HG03280 (cell line): ENCODE data around the gene AKAP12.
"Not testable (repeated sequence)": the region's sequence is repeated elsewhere in the genome, so short reads cannot be mapped to it uniquely, and the experiment has no call there.

Source experiments
- ATAC-seq: cut with Tn5 transposase; IDR thresholded peaks from one replicate; pipeline ENCODE4 v1.9.1; 2021; ENCODE audit warnings: mild to moderate bottlenecking, moderate library complexity; ENCODE audit not compliant: unreplicated experiment

The AKAP12 gene

DNA sequence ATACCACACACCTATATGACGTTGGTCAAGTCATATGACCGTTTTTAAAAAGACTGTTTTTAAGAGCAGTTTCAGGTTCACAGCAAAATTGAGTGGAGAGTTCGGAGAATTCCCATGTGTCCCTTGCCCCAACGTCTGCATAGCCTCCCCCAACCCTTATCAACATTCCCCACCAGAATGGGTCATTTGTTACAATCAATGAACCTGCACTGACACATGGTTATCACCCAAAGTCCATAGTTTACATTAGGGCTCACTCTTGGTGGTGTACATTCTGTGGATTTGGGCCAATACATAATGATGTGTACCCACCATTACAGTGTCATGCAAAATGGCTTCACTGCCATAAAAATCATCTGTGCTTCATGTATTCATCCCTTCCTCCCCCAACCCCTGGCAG is 99.6 kb downstream of the AKAP12 start:
- ATAC-seq = no peak

DNA sequence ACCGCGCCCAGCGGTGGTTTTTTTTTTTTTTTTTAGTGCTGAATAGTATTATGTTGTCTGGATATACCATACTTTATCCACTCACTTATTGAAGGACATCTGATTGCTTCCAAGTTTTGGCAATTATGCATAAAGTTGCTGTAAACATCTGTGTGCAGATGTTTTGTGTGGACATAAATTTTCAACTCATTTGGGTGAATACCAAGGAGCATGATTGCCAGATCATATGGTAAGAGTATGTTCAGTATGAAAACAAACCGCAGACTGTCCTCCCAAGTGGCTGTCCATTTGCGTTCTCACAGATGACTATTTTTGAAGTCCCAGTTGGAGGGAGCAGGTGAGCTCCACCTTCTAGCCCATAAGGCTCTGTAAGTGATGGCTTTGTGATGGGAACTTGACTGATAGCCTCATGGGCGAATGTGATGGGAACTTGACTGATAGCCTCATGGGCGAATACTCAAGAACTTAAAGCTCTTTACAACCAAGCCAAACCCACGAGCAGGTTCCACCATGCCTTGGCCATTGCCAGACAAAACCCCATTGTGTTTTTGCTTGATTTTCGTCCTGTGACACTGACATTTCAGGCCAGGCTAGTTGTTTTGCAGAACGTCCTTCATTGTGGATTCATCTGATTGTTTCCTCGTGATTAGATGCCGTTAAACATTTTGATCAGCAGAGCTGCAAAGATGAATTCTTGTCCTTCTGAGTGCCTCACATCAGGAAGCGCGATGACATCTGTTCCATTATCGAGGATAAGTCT is 100.6 kb downstream of the AKAP12 start:
- ATAC-seq = no peak

DNA sequence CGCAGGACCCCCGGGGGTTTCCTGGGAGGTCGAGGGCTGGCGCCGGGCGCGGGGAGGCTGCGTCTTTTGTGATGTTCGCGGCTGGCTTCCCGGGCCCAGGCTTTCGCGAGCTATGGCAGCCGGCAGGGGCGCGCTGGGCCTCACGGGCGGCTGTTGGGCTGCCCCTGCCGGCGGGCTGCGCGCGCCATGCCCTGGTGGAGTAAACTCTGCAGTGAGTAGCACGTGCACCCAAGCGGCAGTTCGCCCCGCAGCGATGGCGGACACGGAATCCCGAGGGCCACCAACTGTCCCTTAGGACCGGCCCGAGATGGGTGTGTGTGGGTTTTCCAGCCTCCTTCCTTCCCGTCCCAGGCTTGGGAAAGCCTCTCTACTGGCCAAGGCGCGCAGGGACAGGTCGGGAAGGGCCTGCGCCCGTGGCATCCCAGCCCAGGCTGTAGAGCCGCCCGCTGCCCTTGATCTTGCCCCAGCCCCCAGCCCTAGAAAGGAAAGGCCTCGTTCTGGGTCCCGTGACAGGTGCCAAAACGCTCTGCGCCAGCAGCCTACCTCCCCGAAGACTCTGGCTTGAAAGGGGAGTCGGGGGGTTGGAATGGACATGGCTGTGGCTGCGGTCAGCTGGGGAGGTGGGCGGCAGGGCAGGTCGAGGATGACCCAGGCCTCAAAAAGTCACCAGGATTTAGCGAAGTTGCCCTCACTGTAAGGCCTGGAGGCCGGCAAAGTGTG is 101.9 kb downstream of the AKAP12 start:
- ATAC-seq = no peak

DNA sequence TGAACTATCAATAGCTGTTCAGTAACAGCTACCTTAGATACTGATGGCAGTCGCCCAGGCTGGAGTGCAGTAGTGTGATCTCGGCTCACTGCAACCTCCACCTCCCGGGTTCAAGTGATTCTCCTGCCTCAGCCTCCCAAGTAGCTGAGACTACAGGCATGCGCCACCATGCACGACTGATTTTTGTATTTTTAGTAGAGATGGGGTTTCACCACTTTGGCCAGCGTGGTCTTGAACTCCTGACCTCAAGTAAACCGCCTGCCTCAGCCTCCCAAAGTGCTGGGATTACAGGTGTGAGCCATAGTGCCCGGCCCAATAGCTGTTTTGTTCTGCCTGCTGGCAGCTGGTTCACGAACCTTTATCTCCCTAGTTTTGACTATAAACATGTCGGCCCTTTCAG is 103.0 kb downstream of the AKAP12 start:
- ATAC-seq = not testable (repeated sequence)

DNA sequence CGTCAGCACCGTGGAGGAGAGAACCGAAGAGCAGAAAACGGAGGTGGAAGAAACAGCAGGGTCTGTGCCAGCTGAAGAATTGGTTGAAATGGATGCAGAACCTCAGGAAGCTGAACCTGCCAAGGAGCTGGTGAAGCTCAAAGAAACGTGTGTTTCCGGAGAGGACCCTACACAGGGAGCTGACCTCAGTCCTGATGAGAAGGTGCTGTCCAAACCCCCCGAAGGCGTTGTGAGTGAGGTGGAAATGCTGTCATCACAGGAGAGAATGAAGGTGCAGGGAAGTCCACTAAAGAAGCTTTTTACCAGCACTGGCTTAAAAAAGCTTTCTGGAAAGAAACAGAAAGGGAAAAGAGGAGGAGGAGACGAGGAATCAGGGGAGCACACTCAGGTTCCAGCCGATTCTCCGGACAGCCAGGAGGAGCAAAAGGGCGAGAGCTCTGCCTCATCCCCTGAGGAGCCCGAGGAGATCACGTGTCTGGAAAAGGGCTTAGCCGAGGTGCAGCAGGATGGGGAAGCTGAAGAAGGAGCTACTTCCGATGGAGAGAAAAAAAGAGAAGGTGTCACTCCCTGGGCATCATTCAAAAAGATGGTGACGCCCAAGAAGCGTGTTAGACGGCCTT is 110.0 kb downstream of the AKAP12 start:
- no peak for ATAC-seq

DNA sequence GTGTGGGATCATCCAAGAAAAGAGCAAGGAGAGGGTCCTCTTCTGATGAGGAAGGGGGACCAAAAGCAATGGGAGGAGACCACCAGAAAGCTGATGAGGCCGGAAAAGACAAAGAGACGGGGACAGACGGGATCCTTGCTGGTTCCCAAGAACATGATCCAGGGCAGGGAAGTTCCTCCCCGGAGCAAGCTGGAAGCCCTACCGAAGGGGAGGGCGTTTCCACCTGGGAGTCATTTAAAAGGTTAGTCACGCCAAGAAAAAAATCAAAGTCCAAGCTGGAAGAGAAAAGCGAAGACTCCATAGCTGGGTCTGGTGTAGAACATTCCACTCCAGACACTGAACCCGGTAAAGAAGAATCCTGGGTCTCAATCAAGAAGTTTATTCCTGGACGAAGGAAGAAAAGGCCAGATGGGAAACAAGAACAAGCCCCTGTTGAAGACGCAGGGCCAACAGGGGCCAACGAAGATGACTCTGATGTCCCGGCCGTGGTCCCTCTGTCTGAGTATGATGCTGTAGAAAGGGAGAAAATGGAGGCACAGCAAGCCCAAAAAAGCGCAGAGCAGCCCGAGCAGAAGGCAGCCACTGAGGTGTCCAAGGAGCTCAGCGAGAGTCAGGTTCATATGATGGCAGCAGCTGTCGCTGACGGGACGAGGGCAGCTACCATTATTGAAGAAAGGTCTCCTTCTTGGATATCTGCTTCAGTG is 110.8 kb downstream of the AKAP12 start:
- no peak for ATAC-seq

DNA sequence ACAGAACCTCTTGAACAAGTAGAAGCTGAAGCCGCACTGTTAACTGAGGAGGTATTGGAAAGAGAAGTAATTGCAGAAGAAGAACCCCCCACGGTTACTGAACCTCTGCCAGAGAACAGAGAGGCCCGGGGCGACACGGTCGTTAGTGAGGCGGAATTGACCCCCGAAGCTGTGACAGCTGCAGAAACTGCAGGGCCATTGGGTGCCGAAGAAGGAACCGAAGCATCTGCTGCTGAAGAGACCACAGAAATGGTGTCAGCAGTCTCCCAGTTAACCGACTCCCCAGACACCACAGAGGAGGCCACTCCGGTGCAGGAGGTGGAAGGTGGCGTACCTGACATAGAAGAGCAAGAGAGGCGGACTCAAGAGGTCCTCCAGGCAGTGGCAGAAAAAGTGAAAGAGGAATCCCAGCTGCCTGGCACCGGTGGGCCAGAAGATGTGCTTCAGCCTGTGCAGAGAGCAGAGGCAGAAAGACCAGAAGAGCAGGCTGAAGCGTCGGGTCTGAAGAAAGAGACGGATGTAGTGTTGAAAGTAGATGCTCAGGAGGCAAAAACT is 111.5 kb downstream of the AKAP12 start:
- ATAC-seq = no peak

DNA sequence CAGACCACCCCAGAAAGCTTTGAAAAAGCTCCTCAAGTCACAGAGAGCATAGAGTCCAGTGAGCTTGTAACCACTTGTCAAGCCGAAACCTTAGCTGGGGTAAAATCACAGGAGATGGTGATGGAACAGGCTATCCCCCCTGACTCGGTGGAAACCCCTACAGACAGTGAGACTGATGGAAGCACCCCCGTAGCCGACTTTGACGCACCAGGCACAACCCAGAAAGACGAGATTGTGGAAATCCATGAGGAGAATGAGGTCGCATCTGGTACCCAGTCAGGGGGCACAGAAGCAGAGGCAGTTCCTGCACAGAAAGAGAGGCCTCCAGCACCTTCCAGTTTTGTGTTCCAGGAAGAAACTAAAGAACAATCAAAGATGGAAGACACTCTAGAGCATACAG is 112.0 kb downstream of the AKAP12 start:
- no peak for ATAC-seq

DNA sequence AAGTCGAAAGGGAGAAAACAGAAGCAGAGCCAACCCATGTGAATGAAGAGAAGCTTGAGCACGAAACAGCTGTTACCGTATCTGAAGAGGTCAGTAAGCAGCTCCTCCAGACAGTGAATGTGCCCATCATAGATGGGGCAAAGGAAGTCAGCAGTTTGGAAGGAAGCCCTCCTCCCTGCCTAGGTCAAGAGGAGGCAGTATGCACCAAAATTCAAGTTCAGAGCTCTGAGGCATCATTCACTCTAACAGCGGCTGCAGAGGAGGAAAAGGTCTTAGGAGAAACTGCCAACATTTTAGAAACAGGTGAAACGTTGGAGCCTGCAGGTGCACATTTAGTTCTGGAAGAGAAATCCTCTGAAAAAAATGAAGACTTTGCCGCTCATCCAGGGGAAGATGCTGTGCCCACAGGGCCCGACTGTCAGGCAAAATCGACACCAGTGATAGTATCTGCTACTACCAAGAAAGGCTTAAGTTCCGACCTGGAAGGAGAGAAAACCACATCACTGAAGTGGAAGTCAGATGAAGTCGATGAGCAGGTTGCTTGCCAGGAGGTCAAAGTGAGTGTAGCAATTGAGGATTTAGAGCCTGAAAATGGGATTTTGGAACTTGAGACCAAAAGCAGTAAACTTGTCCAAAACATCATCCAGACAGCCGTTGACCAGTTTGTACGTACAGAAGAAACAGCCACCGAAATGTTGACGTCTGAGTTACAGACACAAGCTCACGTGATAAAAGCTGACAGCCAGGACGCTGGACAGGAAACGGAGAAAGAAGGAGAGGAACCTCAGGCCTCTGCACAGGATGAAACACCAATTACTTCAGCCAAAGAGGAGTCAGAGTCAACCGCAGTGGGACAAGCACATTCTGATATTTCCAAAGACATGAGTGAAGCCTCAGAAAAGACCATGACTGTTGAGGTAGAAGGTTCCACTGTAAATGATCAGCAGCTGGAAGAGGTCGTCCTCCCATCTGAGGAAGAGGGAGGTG is 112.9 kb downstream of the AKAP12 start:
- no peak for ATAC-seq

DNA sequence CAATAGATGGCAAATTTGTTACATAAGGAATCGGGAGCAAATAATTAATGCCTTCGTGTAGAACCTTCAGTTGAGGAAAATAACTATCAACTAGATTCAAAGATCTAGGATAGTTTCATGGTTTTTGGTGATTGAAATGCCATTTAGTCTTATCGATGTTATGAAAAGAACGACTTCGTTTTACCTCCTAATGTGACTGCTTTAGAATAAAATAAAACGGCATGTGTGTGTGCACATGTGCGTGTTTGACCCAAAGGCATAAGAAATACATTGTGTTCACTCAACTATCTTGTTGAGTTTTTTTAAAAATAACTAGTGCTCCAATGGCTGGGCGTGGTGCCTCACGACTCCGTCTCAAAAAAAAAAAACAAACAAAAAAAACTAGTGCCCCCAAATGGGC is 114.0 kb downstream of the AKAP12 start:
- no peak for ATAC-seq

DNA sequence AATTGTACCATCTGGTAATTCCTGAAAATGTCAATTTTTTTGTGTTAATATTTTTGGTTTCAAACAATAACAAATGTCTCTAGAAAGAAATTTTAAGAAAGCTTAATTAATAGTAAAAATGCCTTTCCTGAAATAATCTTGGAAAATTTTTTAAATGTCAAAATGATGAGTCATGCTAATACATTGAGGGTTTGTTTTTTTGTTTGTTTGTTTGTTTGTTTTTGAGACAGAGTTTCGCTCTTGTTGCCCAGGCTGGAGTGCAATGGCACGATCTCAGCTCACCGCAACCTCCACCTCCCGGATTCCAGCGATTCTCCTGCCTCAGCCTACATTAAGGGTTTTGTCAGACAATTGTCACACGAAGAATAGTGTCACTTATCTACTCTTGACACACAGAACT is 117.2 kb downstream of the AKAP12 start:
- not testable (repeated sequence) for ATAC-seq

DNA sequence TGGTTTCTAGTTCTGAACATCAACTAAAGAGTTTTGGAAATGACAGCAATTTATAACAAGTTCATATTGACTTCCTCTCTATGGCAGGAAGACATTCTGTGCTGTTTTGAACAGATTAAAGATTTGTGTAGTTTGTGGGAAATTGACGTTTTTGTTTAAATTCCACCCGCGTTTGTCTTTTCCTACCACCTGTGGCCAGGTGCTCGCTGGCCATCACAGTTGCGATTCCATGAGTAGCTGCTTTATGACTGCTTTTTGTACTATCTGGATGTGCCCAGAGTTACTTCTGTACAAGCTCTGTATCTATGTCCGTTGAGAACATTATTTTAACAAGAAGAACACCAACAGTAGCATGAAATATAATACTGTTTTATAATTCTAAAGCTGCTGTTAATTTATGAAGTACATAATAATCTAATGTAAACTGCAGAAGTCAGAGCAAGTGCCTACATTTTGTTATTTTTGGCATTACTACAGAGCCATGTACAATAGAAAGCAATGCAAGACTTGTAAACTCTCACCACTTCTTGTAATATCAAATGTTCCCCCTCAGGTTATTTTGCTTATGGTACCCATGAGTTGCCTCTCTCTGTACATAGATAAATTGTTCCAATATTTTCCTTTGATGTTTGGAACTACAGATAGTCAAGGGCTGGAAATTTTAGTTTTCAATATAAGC is 118.1 kb downstream of the AKAP12 start:
- ATAC-seq = no peak

DNA sequence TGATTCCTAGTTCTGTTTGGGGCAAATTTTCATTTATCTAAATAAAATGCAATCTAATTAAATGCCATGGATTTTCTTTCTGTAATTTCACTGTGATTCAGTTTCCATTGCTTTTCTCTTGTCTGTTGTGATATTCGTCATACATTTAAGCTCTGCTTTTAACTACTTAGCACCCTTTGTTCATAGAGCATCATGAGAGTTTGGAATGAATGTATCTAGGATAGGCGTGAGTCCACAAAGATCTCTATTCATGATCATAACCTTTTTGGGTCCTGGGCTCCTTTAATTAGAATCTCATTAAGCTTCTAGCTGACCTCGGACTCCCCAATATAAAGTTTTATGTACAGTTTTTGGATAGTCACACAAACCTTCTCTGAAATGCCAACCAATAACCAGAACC is 118.7 kb downstream of the AKAP12 start:
- no peak for ATAC-seq

DNA sequence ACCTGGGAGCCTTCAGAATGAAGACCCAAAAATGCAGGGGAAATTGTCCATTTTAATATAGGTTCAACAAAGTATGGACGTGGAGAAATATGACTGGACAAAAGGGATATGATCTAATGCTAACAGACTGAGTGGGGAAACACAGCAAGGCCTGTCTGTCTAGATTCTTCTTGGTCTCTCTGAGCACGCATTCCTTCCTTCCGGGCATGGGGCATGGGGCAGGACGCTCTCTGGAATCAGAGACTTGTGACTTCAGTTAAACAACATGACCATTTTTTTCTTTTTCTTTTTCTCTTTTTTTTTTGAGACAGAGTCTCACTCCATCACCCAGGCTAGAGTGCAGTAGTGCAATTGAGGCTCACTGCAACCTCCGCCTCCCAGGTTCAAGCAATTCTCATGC is 119.7 kb downstream of the AKAP12 start:
- no peak for ATAC-seq

DNA sequence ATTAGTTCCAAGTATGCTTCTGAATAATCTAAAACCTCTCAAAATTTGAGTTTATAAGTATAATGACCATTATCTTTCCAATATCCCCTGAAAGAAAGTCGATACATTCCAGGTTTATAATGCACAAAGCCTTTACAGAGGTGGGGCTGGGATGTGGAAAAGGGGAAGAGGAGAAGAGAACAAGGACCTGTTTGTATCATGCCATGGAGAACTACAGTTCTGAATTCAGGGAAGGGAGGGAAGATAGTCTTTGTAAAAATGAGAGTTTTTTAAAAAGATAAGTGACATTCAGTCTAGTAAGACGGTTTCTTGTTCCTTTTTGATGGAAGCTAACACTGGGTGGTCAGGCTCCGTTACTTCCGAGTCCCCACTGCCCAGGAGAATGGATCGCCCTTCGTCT is 125.5 kb downstream of the AKAP12 start:
- no peak for ATAC-seq

DNA sequence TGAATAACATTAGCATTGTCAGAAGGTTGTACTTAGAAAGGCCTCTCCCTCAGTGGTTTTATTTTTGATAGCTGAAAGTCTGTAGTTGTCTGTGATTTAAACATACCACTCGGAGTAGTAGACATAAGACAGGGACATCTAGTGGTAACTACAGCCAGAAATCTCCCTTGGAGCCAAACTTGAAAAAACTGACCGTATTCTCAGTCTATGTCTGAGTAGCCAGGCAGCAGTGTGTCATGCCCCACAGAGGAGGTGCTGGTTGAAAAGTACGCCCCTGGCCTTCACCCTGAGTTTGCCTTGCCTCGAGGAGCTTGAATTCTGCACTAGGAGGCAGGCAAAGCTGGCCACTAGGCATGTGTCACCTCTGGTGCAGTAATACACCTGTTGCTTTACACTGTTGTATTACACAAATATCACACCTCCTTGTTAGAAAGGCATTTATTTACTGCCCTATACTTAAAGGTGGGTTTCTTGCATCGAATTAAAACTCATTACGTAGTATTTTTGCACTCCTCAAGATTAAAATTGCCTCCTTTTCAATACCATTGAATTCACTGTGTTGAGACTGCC is 130.8 kb downstream of the AKAP12 start:
- no peak for ATAC-seq

DNA sequence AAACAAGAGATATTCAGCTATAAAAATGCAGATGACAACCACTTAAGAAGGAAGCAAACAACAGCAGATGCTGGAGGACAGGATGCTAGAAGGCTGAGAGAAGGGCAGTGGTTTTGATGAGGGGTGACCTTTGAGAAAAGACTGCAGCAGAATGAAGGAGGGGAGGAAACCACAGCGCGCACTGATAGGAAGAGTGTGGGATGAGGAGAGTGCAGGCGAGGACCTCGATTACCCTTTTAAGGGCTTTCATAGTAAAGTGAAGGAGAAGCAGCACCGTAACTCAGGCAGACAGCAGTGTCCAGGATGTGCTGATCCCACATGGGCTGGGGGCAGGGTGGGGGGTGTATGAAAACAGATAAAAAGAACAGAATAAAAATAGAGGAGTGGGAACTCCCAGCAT is 132.4 kb downstream of the AKAP12 start:
- ATAC-seq = no peak

DNA sequence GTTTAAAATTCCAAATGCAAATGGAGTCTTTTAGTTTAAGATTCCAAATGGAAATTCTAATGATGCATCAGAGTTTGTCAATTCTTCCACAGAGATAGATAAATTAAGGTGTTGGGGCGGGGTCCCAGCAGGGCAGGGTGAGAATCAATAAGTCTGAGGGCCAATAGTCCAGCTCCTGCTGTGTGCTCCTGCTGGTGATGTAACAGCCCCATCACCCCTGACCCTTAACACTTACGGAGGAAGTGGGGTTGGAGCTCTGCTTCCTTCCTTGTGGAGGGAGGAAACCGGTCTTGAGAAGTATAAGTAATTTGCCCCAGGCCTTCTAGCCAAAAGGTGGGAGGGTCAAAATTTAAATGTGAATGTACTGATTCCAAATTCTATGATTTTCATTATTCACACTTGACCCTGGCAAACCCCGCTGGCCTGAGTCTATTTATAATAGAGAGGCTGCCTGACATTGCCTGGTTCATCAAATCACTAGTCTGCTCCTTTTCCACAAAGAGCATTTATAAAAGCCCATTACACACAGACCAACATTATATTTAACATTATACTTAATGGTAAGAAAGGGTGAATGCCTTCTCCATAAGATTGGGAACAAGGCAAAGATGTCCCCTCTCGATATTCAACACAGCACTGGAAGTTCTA is 134.4 kb downstream of the AKAP12 start:
- no peak for ATAC-seq

DNA sequence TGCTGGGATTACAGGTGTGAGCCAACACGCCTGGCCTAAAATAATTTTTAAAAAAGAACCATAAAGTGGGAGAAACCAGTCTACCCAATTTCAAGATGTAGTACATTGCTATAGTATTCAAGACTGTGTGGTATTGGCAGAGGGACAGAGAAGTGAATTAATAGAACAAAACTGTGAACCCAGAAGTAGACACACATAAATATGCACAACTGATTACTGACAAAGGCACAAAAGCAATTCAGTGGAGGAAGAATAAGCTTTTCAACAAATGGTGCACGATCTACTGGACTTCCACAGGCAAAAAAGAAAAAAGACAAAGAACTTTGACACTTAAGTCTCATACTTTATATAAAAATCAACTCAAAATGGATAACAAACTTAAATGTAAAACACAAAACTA is 136.1 kb downstream of the AKAP12 start:
- ATAC-seq = no peak
